H1 (cell line): ENCODE results near the gene FSD1. TPM values are rescaled to one million over a fixed set of nuclear protein-coding genes. Genes with fewer than 3 reads are reported as not detected.

Experiments
- CTCF ChIA-PET: fragments of 300-600 bp; sonication (Branson Sonifier 250); formaldehyde crosslinking; loops from one replicate; lab custom pipeline; 2021; ENCODE audit not compliant: partially characterized antibody; lab: Charles Lee
- POLR2A ChIA-PET: fragments of 300-600 bp; sonication (Branson Sonifier 250); formaldehyde crosslinking; loops from one replicate; lab custom pipeline; 2021; ENCODE audit warnings: inconsistent platforms; ENCODE audit not compliant: partially characterized antibody; lab: Charles Lee
- DNase-seq, 2 experiments: peaks; one replicate each; pipeline versions ENCODE4 v3.0.0 to v3.0.0-alpha.2; 2010 to 2022; ENCODE audit warnings: low spot score in 2 of 2, low read depth in 1 of 2, mixed read lengths in 1 of 2
- FAIRE-seq: peaks from 2 replicates; lab custom pipeline; 2011; peaks lifted over from hg19 to GRCh38; lab: Jason Lieb, UNC
- H2AFZ ChIP-seq: 2 replicates; pipeline ENCODE4 v1.8.1; 2012; ENCODE audit warnings: low read length, inconsistent platforms
- H2AK5ac ChIP-seq: 2 replicates; pipeline ENCODE4 v1.6.1; 2013; ENCODE audit warnings: low read depth, low read length
- H2BK120ac ChIP-seq: replicated peaks from 2 replicates; pipeline ENCODE3; 2013; ENCODE audit warnings: low read depth, low read length, inconsistent platforms
- H2BK12ac ChIP-seq: 2 replicates; pipeline ENCODE4 v1.6.1; 2013; ENCODE audit warnings: low read depth, low read length
- H2BK15ac ChIP-seq: 2 replicates; pipeline ENCODE4 v1.6.1; 2013; ENCODE audit warnings: low read length
- H2BK20ac ChIP-seq: 2 replicates; pipeline ENCODE4 v1.6.1; 2013; ENCODE audit warnings: low read length
- H2BK5ac ChIP-seq: 2 replicates; pipeline ENCODE4 v1.6.1; 2013; ENCODE audit warnings: low read depth, low read length
- H3K14ac ChIP-seq: 2 replicates; pipeline ENCODE4 v1.6.1; 2013; ENCODE audit warnings: inconsistent platforms; ENCODE audit not compliant: insufficient read length
- H3K18ac ChIP-seq: 2 replicates; pipeline ENCODE4 v1.6.1; 2013; ENCODE audit warnings: low read length; ENCODE audit errors: extremely low read depth
- H3K23ac ChIP-seq: 2 replicates; pipeline ENCODE4 v1.6.1; 2013; ENCODE audit warnings: inconsistent platforms; ENCODE audit not compliant: insufficient read length
- H3K23me2 ChIP-seq: 2 replicates; pipeline ENCODE4 v1.6.1; 2013; ENCODE audit warnings: low read depth, low read length
- H3K27ac ChIP-seq: 2 replicates; pipeline ENCODE4 v1.6.1; 2011; ENCODE audit warnings: low read depth, low read length, inconsistent platforms
- H3K27me3 ChIP-seq, 4 experiments: replicated peaks in 1 of 4; 1 replicate in 1 of 4; 2 replicates in 3 of 4; pipeline versions ENCODE4 v1.6.1 to v1.8.1; 2011 to 2013; ENCODE audit warnings: low read length in 3 of 4, mild to moderate bottlenecking in 3 of 4, inconsistent platforms in 2 of 4, mixed read lengths in 2 of 4, moderate library complexity in 1 of 4; ENCODE audit not compliant: control insufficient read depth in 3 of 4, insufficient read depth in 3 of 4; ENCODE audit errors: extremely low read depth in 1 of 4
- H3K36me3 ChIP-seq, 4 experiments: 2 replicates each; pipeline versions ENCODE4 v1.6.1 to v1.8.1; 2011 to 2013; ENCODE audit warnings: mild to moderate bottlenecking in 4 of 4, low read length in 3 of 4, moderate library complexity in 2 of 4, control low read depth in 1 of 4, inconsistent platforms in 1 of 4; ENCODE audit not compliant: insufficient read depth in 4 of 4, control insufficient read depth in 2 of 4
- H3K4ac ChIP-seq: replicated peaks from 2 replicates; pipeline ENCODE3; 2013; ENCODE audit warnings: low read length, low read depth, mixed read lengths, inconsistent platforms; ENCODE audit not compliant: insufficient read length
- H3K4me1 ChIP-seq, 4 experiments: replicated peaks in 1 of 4; 1 replicate in 1 of 4; 2 replicates in 3 of 4; pipeline versions ENCODE4 v1.6.1 to v1.8.1; 2011 to 2013; ENCODE audit warnings: low read length in 3 of 4, inconsistent platforms in 2 of 4, mixed read lengths in 1 of 4; ENCODE audit not compliant: insufficient read depth in 4 of 4, control insufficient read depth in 3 of 4
- H3K4me2 ChIP-seq, 2 experiments: 2 replicates each; pipeline versions ENCODE4 v1.6.1 to v1.8.1; 2011 to 2013; ENCODE audit warnings: low read depth in 2 of 2, low read length in 2 of 2, control low read depth in 1 of 2, inconsistent platforms in 1 of 2, mild to moderate bottlenecking in 1 of 2; ENCODE audit not compliant: insufficient read depth in 1 of 2
- H3K4me3 ChIP-seq, 4 experiments: fragments of 200-600, 300-600 bp in 1 of 4; sonication (generic), shearing (Covaris generic), sonication (Bioruptor Twin) in 1 of 4; 2 replicates each; pipeline versions ENCODE4 v1.5.1 to v1.8.1; 2011 to 2016; ENCODE audit warnings: low read length in 4 of 4, low read depth in 3 of 4, control low read depth in 2 of 4, inconsistent platforms in 2 of 4, mild to moderate bottlenecking in 2 of 4, mixed read lengths in 1 of 4, moderate library complexity in 1 of 4; ENCODE audit not compliant: insufficient read depth in 2 of 4; ENCODE audit errors: extremely low read depth in 1 of 4
- H3K56ac ChIP-seq: replicated peaks from 2 replicates; pipeline ENCODE3; 2013; ENCODE audit warnings: low read depth, mild to moderate bottlenecking, mixed read lengths, low read length, inconsistent platforms; ENCODE audit not compliant: insufficient read length
- H3K79me1 ChIP-seq: 2 replicates; pipeline ENCODE4 v1.6.1; 2013; ENCODE audit warnings: low read depth, low read length, control low read depth
- H3K79me2 ChIP-seq, 2 experiments: 2 replicates each; pipeline versions ENCODE4 v1.6.1 to v1.8.1; 2012 to 2013; ENCODE audit warnings: low read length in 2 of 2, mild to moderate bottlenecking in 2 of 2, inconsistent platforms in 1 of 2; ENCODE audit not compliant: insufficient read depth in 2 of 2, control insufficient read depth in 1 of 2
- H3K9ac ChIP-seq, 4 experiments: replicated peaks in 1 of 4; 1 replicate in 1 of 4; 2 replicates in 3 of 4; pipeline versions ENCODE4 v1.6.1 to v1.8.1; 2011 to 2013; ENCODE audit warnings: low read depth in 3 of 4, low read length in 3 of 4, control low read depth in 2 of 4, mild to moderate bottlenecking in 2 of 4, moderate library complexity in 2 of 4, inconsistent platforms in 1 of 4; ENCODE audit errors: extremely low read depth in 1 of 4
- H3K9me3 ChIP-seq, 2 experiments: 2 replicates each; pipeline versions ENCODE4 v1.6.1 to v1.8.1; 2012 to 2013; ENCODE audit warnings: mild to moderate bottlenecking in 2 of 2, moderate library complexity in 2 of 2, control low read depth in 1 of 2, inconsistent platforms in 1 of 2, low read depth in 1 of 2, low read length in 1 of 2, mixed read lengths in 1 of 2; ENCODE audit not compliant: insufficient read depth in 2 of 2
- H4K20me1 ChIP-seq, 2 experiments: replicated peaks in 1 of 2; 2 replicates each; pipeline versions ENCODE3 to v1.8.1; 2011 to 2013; ENCODE audit warnings: inconsistent platforms in 2 of 2, low read length in 2 of 2, mild to moderate bottlenecking in 1 of 2; ENCODE audit not compliant: insufficient read depth in 2 of 2, control insufficient read depth in 1 of 2
- H4K5ac ChIP-seq: 2 replicates; pipeline ENCODE4 v1.6.1; 2013; ENCODE audit warnings: low read length, low read depth, mixed read lengths, inconsistent platforms; ENCODE audit not compliant: insufficient read length
- H4K8ac ChIP-seq: 2 replicates; pipeline ENCODE4 v1.8.0; 2013; ENCODE audit warnings: mild to moderate bottlenecking, moderate library complexity, low read length, inconsistent platforms; ENCODE audit not compliant: insufficient read depth; ENCODE audit errors: extremely low read depth
- H4K91ac ChIP-seq: replicated peaks from 2 replicates; pipeline ENCODE3; 2013; ENCODE audit warnings: low read length, mixed read lengths, inconsistent platforms; ENCODE audit not compliant: insufficient read length
- CBX5 ChIP-seq: fragments of 300-800, 300-1000 bp; sonication (generic); IDR thresholded peaks from 2 replicates; pipeline ENCODE4 v1.7.1; 2016; ENCODE audit warnings: antibody characterized with exemption, low read length, low read depth
- CBX8 ChIP-seq: fragments of 300-800, 300-1000 bp; sonication (generic); IDR thresholded peaks from 2 replicates; pipeline ENCODE4 v1.7.1; 2016; ENCODE audit warnings: low read depth, low read length, borderline replicate concordance
- CHD1 ChIP-seq: IDR thresholded peaks from 2 replicates; pipeline ENCODE4 v1.6.1; 2012; ENCODE audit warnings: low read depth, low read length, improper control_type of control experiment
- GTF2F1 ChIP-seq: IDR thresholded peaks from 2 replicates; pipeline ENCODE4 v1.6.1; 2012; ENCODE audit warnings: low read depth, low read length, improper control_type of control experiment, borderline replicate concordance
- KDM1A ChIP-seq: fragments of 200-600, 300-600 bp; sonication (generic); IDR thresholded peaks from 2 replicates; pipeline ENCODE4 v1.7.1; 2016; ENCODE audit warnings: mild to moderate bottlenecking, low read length, borderline replicate concordance
- KDM4A ChIP-seq: IDR thresholded peaks from one replicate; pipeline ENCODE4 v1.7.1; 2012; ENCODE audit warnings: low read depth, mild to moderate bottlenecking, moderate library complexity, low read length, inconsistent platforms; ENCODE audit not compliant: severe bottlenecking
- MAFK ChIP-seq: IDR thresholded peaks from 2 replicates; pipeline ENCODE4 v1.6.1; 2012; ENCODE audit warnings: low read depth, mild to moderate bottlenecking, improper control_type of control experiment, low read length
- NANOG ChIP-seq: IDR thresholded peaks from 2 replicates; pipeline ENCODE4 v1.6.1; 2011; ENCODE audit warnings: low read length, low read depth, mild to moderate bottlenecking, inconsistent platforms; ENCODE audit not compliant: insufficient read depth, poor library complexity, severe bottlenecking
- SRF ChIP-seq: IDR thresholded peaks from 2 replicates; pipeline ENCODE4 v1.6.1; 2011; ENCODE audit warnings: mild to moderate bottlenecking, low read depth, low read length, moderate library complexity
- TBP ChIP-seq: IDR thresholded peaks from 2 replicates; pipeline ENCODE4 v1.6.1; 2011; ENCODE audit warnings: low read depth, low read length, improper control_type of control experiment
- ZNF274 ChIP-seq: IDR thresholded peaks from 2 replicates; pipeline ENCODE4 v1.7.0; 2012; ENCODE audit warnings: low read length, borderline replicate concordance; ENCODE audit errors: extremely low read depth
- WGBS, 2 experiments: shearing (Covaris generic) in 1 of 2; methylation state at CpG; one replicate each; pipeline versions ENCODE4 v1.1.6 to v1.1.7; 2013 to 2015; ENCODE audit warnings: low lambda C conversion rate in 2 of 2, mixed read lengths in 2 of 2, inconsistent platforms in 1 of 2, low coverage in 1 of 2, missing lambda C conversion rate in 1 of 2; ENCODE audit not compliant: insufficient replicate concordance in 2 of 2, insufficient coverage in 1 of 2, insufficient read length in 1 of 2; ENCODE audit errors: extremely low coverage in 1 of 2, missing lambda C conversion rate in 1 of 2; 5-methylcytosine and 5-hydroxymethylcytosine counted together
- polyA plus RNA-seq, 7 experiments: library from polyadenylated mRNA; depleted of rRNA in 3 of 7; stranded (reverse) in 5 of 7; unstranded in 2 of 7; fragments of >200 nt in 5 of 7; fragments of 200-250 nt in 2 of 7; gene quantifications; 1 replicate in 5 of 7; 2 replicates in 1 of 7; 4 replicates in 1 of 7; pipeline versions ENCODE4 v1.2.1 to v1.2.3, GENCODE V29; 2011 to 2013; ENCODE audit warnings: missing spikeins in 2 of 7, mixed read lengths in 2 of 7
- total RNA-seq: library from RNA; stranded (reverse); fragmentation: NEBNext Ultra II Directional; extraction: Animal tissue kit (Norgen Biotek cat#: 25700); gene quantifications from 2 replicates; pipeline ENCODE4 v1.2.1, GENCODE V29; 2021
- TF ChIP-seq, protein P1 (sequence below): IDR thresholded peaks from 2 replicates; pipeline ENCODE4 v1.6.1; 2011; ENCODE audit warnings: low read length, improper control_type of control experiment
- TF ChIP-seq, protein P2 (sequence below): IDR thresholded peaks from 2 replicates; pipeline ENCODE4 v1.6.1; 2012; ENCODE audit warnings: inconsistent platforms

Gene FSD1
- total and polyA plus RNA-seq, 2 of the 8 experiments (the other 6 are each of a cell fraction or from before 2014, with no cell fraction given): 58.8 to 181 TPM

DNA sequence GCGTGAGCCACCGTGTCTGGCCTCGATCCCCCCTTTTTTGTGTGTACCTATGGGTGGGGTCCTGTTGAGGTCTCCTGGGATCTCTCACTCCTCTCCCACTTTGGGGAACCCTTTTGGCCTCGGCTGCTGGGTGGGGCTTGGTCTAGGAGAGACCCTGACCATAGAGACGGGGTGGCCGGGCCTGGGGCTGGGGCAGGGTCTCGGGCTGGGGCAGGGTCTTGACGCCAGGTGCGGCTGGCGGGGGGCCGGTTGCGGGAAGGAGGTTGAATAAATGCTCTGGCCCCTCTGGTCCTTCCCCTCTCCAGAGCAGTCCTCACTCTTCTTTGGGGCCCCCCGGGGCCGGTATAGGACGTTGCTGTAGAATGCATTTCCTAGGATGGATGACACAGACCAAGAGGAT is 11.9 kb upstream of the FSD1 start:
- Histone ChIP-seq H4K20me1 (no peaks in the 10 kb centered on the region), H2AFZ (no peak overlapping the region), H3K23me2 (no peaks in the 10 kb centered on the region), H2BK15ac (no peak overlapping the region), H2BK20ac (no peak overlapping the region), H3K4me3 (no peak overlapping the region), H3K27me3 (no peaks in the 10 kb centered on the region; a peak in 1 of 7 replicates), H3K14ac (no peak overlapping the region), H2BK5ac (no peak overlapping the region), H3K79me1 (no peaks in the 10 kb centered on the region), H3K9me3 (no peaks in the 10 kb centered on the region), H3K4me2 (no peak overlapping the region), H2BK12ac (no peak overlapping the region), H3K23ac (no peak overlapping the region), H2BK120ac (no peak overlapping the region), H3K4ac (no peak overlapping the region), H3K79me2 (no peaks in the 10 kb centered on the region), H4K91ac (no peak overlapping the region), H3K27ac (no peak overlapping the region), H3K9ac (no peak overlapping the region), H2AK5ac (no peak overlapping the region), H3K36me3 (no peaks in the 10 kb centered on the region), H3K4me1 (peaks cover 0 to 7% (median 1%) of the 10 kb centered on the region in 4 experiments; a peak in 4 of 7 replicates), H3K56ac (no peak overlapping the region), H4K5ac (no peak overlapping the region), H4K8ac (no peak overlapping the region), H3K18ac (no peak overlapping the region)
- FAIRE-seq: no peak
- DNase-seq: no peak
- 88% methylated on average over 13 of the region's 15 CpGs; no CpG with 5 or more reads in 1 of the 2 experiments for WGBS, 2 experiments
- CTCF ChIA-PET: interaction anchor here (0.8 to 1.5 kb wide), 2 partner anchors 18 to 36 kb away, joined by 3 read pairs; no protein-coding TSS in a partner anchor
- POLR2A ChIA-PET: interaction anchor here (1.0 to 1.9 kb wide), 4 partner anchors 18 to 114 kb away, joined by 3 to 4 read pairs (median 3); partner anchors contain the start of gene STAP2
- TF ChIP-seq KDM1A (no peak), GTF2F1 (no peak), KDM4A (no peak), NANOG (no peak), TBP (no peak), CBX8 (no peak), SRF (no peak), CBX5 (no peak), ZNF274 (no peak), MAFK (no peak), CHD1 (no peak)
- TF ChIP-seq, protein P1, sequence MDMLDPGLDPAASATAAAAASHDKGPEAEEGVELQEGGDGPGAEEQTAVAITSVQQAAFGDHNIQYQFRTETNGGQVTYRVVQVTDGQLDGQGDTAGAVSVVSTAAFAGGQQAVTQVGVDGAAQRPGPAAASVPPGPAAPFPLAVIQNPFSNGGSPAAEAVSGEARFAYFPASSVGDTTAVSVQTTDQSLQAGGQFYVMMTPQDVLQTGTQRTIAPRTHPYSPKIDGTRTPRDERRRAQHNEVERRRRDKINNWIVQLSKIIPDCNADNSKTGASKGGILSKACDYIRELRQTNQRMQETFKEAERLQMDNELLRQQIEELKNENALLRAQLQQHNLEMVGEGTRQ: no peak
- TF ChIP-seq, protein P2, sequence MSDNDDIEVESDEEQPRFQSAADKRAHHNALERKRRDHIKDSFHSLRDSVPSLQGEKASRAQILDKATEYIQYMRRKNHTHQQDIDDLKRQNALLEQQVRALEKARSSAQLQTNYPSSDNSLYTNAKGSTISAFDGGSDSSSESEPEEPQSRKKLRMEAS: no peak
